BJ (cell line): Measurements from ENCODE around the gene EVC. TPM values are rescaled to one million over a fixed set of nuclear protein-coding genes. Genes with fewer than 3 reads are reported as not detected.

Source experiments
- CTCF ChIA-PET: fragments of 350-600 bp; formaldehyde crosslinking; extraction: SDS; loops from one replicate; lab custom pipeline; 2021; ENCODE audit warnings: antibody characterized with exemption, inconsistent platforms; lab: Yijun Ruan, JAX
- POLR2A ChIA-PET: fragments of 300-600 bp; sonication (Branson Sonifier 250); formaldehyde crosslinking; extraction: SDS; loops from one replicate; lab custom pipeline; 2021; ENCODE audit warnings: antibody characterized with exemption; lab: Charles Lee
- DNase-seq: peaks from one replicate; pipeline ENCODE4 v3.0.0-alpha.2; 2011; ENCODE audit warnings: low read depth
- H3K27me3 ChIP-seq: 2 replicates; pipeline ENCODE4 v1.6.0; 2011; ENCODE audit warnings: low read length; ENCODE audit not compliant: control insufficient read depth, insufficient read depth
- H3K36me3 ChIP-seq: 2 replicates; pipeline ENCODE4 v1.5.1; 2011; ENCODE audit warnings: low read length; ENCODE audit not compliant: control insufficient read depth, insufficient read depth
- H3K4me3 ChIP-seq: 2 replicates; pipeline ENCODE4 v1.5.1; 2011; ENCODE audit warnings: low read depth, mild to moderate bottlenecking, control low read depth, low read length
- CTCF ChIP-seq: IDR thresholded peaks from 2 replicates; pipeline ENCODE4 v1.5.1; 2011; ENCODE audit warnings: low read depth, mild to moderate bottlenecking, control low read depth, inconsistent platforms, low read length, moderate library complexity; ENCODE audit not compliant: insufficient read depth
- polyA plus RNA-seq: library from polyadenylated mRNA; depleted of rRNA; stranded (reverse); fragments of >200 nt; gene quantifications from 2 replicates; pipeline ENCODE4 v1.2.3, GENCODE V29; 2011

The EVC gene
- polyA plus RNA-seq, 1 experiment = 12.8 TPM

- POLR2A ChIA-PET = no interaction called here
Observed at GRCh38 chr4:5824635-5825034, 113.6 kb downstream of the EVC start.

GRCh38 chr4:5825321-5826041, 114.5 kb downstream of the EVC start:
- TF ChIP-seq CTCF = no peak
- ChIA-PET POLR2A (no interaction called here), CTCF (interaction anchor here (0.5 kb wide), 1 partner anchor 832 kb away, joined by 4 read pairs; no protein-coding TSS in a partner anchor)
- Histone ChIP-seq H3K27me3 (no peaks in the 10 kb centered on the region), H3K4me3 (no peak overlapping the region), H3K36me3 (peaks cover 25% of the 10 kb centered on the region)
- no peak for DNase-seq

More at GRCh38 chr4:5824635-5825034, 113.6 kb downstream of the EVC start:
- H3K27me3 ChIP-seq = no peaks in the 10 kb centered on the region
- CTCF ChIA-PET = interaction anchor here (0.7 kb wide), 1 partner anchor 11 kb away, joined by 3 read pairs; no protein-coding TSS in a partner anchor
- no peak for DNase-seq
- peak; percentile 66 for TF ChIP-seq CTCF
- peaks cover 27% of the 10 kb centered on the region for H3K36me3 ChIP-seq
- no peak overlapping the region for H3K4me3 ChIP-seq

GRCh38 chr4:5826437-5827107, 115.6 kb downstream of the EVC start:
- Histone ChIP-seq H3K27me3 (no peaks in the 10 kb centered on the region), H3K36me3 (peaks cover 18% of the 10 kb centered on the region), H3K4me3 (no peak overlapping the region)
- ChIA-PET CTCF (interaction anchor here (0.7 to 1.6 kb wide), 2 partner anchors 9 to 13 kb away, joined by 3 to 4 read pairs; no protein-coding TSS in a partner anchor), POLR2A (no interaction called here)
- no peak for DNase-seq
- no peak for TF ChIP-seq CTCF

GRCh38 chr4:5827108-5828004, 116.4 kb downstream of the EVC start:
- ChIA-PET CTCF (interaction anchor here (0.7 to 1.6 kb wide), 2 partner anchors 10 to 14 kb away, joined by 3 to 4 read pairs; no protein-coding TSS in a partner anchor), POLR2A (no interaction called here)
- Histone ChIP-seq H3K27me3 (no peaks in the 10 kb centered on the region), H3K36me3 (peaks cover 15% of the 10 kb centered on the region), H3K4me3 (no peak overlapping the region)
- TF ChIP-seq CTCF = no peak
- DNase-seq = no peak
